Measurements from ENCODE around the gene ZFP2. TPM values are rescaled to one million over a fixed set of nuclear protein-coding genes. Genes with fewer than 3 reads are reported as not detected.
"Not testable (repeated sequence)": the region's sequence is repeated elsewhere in the genome, so short reads cannot be mapped to it uniquely, and the experiment has no call there.

ZFP2 gene
- total RNA-seq: under 1 TPM; 0.58 to 0.86 TPM

- Mint-ChIP-seq H3K27me3 (ENCODE audit: low read depth) (no peaks in the 10 kb centered on the region), H3K4me3 (peak within 1 kb of the TSS; percentile 85 to 86), H3K4me1 (ENCODE audit: low read depth) (peaks cover 3% of the 10 kb centered on the region), H3K36me3 (ENCODE audit: insufficient read depth in 2 of 2) (peaks cover 4 to 16% of the 10 kb centered on the region in 2 donors), H3K27ac (peak within 1 kb of the TSS; percentile 54), H3K9me3 (peaks cover 4 to 15% of the 10 kb centered on the region in 2 donors)
- DNase-seq (peak; percentile 51 to 54), ATAC-seq (replicated peaks in 1 of 2) (peak; percentile 90 to 92)
Observed at GRCh38 chr5:178895615-178896571, at the start of gene ZFP2. TSS of gene ZFP2 (plus strand) at chr5:178895913. CDS start at chr5:178931314, 35,401 bp downstream.

- no peak overlapping the region for H3K4me3 Mint-ChIP-seq
- DNase-seq: no peak
- no peaks in the 10 kb centered on the region for H3K9me3 Mint-ChIP-seq
- no peaks in the 10 kb centered on the region for H3K36me3 Mint-ChIP-seq (ENCODE audit: insufficient read depth in 2 of 2)
- H3K4me1 Mint-ChIP-seq (ENCODE audit: low read depth): no peaks in the 10 kb centered on the region
- peaks cover 8% of the 10 kb centered on the region for H3K27me3 Mint-ChIP-seq (ENCODE audit: low read depth)
- no peak for ATAC-seq (replicated peaks in 1 of 2)
- no peak overlapping the region for H3K27ac Mint-ChIP-seq
Observed at GRCh38 chr5:178849316-178849715, 46.4 kb upstream of the ZFP2 start.

GRCh38 chr5:178851951-178852350, 43.8 kb upstream of the ZFP2 start:
- Mint-ChIP-seq H3K27me3 (ENCODE audit: low read depth) (peaks cover 18% of the 10 kb centered on the region), H3K36me3 (ENCODE audit: insufficient read depth in 2 of 2) (no peaks in the 10 kb centered on the region), H3K4me3 (no peak overlapping the region), H3K4me1 (ENCODE audit: low read depth) (no peaks in the 10 kb centered on the region), H3K9me3 (no peaks in the 10 kb centered on the region), H3K27ac (no peak overlapping the region)
- DNase-seq: no peak
- ATAC-seq (replicated peaks in 1 of 2): no peak

DNA sequence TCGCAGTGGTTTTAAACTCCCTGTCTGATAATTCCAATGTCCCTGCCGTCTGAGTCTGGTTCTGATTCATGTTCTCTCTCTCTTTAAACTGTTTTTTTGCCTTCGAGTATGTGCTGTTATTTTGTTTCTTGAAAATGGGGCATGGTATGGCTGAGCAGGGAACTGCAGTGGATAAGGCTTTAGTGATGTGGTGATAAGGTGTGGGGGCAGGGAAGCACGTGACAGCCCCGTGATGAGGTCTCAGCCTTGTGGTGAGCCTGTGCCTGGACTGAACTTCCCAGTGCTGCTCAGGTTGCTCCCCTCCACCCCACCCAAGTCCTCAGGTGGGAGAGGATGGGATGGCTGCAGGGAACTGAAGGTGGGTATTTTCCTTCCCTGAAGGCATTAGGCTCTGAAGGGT, 41.4 kb upstream of the ZFP2 start:
- H3K4me3 Mint-ChIP-seq: no peak overlapping the region
- H3K4me1 Mint-ChIP-seq (ENCODE audit: low read depth): peaks cover 5% of the 10 kb centered on the region
- ATAC-seq (replicated peaks in 1 of 2) (no peak), DNase-seq (no peak)
- H3K27me3 Mint-ChIP-seq (ENCODE audit: low read depth): peaks cover 11% of the 10 kb centered on the region
- H3K9me3 Mint-ChIP-seq: no peaks in the 10 kb centered on the region
- peaks cover 3% of the 10 kb centered on the region in 2 donors for H3K36me3 Mint-ChIP-seq (ENCODE audit: insufficient read depth in 2 of 2)
- H3K27ac Mint-ChIP-seq: no peak overlapping the region

GRCh38 chr5:178859625-178860521, 35.8 kb upstream of the ZFP2 start, which contains the start of gene ZNF354B:
TSS of gene ZNF354B (plus strand) at chr5:178859953. CDS start at chr5:178861048, 1,095 bp downstream.
- ATAC-seq (replicated peaks in 1 of 2) (peak; percentile 98 to 99), DNase-seq (peak; percentile 86 to 89)
- Mint-ChIP-seq H3K4me3 (peak within 1 kb of the TSS; percentile 96 to 97), H3K27me3 (ENCODE audit: low read depth) (peaks cover 6% of the 10 kb centered on the region), H3K4me1 (ENCODE audit: low read depth) (peaks cover 29% of the 10 kb centered on the region), H3K27ac (peak within 1 kb of the TSS; percentile 81), H3K36me3 (ENCODE audit: insufficient read depth in 2 of 2) (peaks cover 11 to 18% of the 10 kb centered on the region in 2 donors), H3K9me3 (no peaks in the 10 kb centered on the region)

GRCh38 chr5:178860615-178861014, 35.1 kb upstream of the ZFP2 start:
- H3K9me3 Mint-ChIP-seq; H3K27me3 Mint-ChIP-seq (ENCODE audit: low read depth); DNase-seq; H3K27ac Mint-ChIP-seq; H3K4me3 Mint-ChIP-seq; ATAC-seq (replicated peaks in 1 of 2): not testable (repeated sequence)
- Mint-ChIP-seq H3K36me3 (ENCODE audit: insufficient read depth in 2 of 2) (peaks cover 11 to 23% of the 10 kb centered on the region in 2 donors), H3K4me1 (ENCODE audit: low read depth) (peaks cover 29% of the 10 kb centered on the region)

GRCh38 chr5:178861627-178862026, 34.1 kb upstream of the ZFP2 start:
- Mint-ChIP-seq H3K4me1 (ENCODE audit: low read depth) (peaks cover 29% of the 10 kb centered on the region), H3K36me3 (ENCODE audit: insufficient read depth in 2 of 2) (peaks cover 17 to 33% of the 10 kb centered on the region in 2 donors), H3K27ac (no peak overlapping the region), H3K4me3 (peak overlapping the region; percentile 63 to 78), H3K9me3 (no peaks in the 10 kb centered on the region), H3K27me3 (ENCODE audit: low read depth) (no peaks in the 10 kb centered on the region)
- ATAC-seq (replicated peaks in 1 of 2): no peak
- no peak for DNase-seq

- ATAC-seq (replicated peaks in 1 of 2) (no peak), DNase-seq (no peak)
- H3K36me3 Mint-ChIP-seq (ENCODE audit: insufficient read depth in 2 of 2): peaks cover 46 to 66% of the 10 kb centered on the region in 2 donors
- peaks cover 11 to 12% of the 10 kb centered on the region in 2 donors for H3K9me3 Mint-ChIP-seq
- H3K4me3 Mint-ChIP-seq: no peak overlapping the region
- peaks cover 10% of the 10 kb centered on the region for H3K4me1 Mint-ChIP-seq (ENCODE audit: low read depth)
- no peaks in the 10 kb centered on the region for H3K27me3 Mint-ChIP-seq (ENCODE audit: low read depth)
- H3K27ac Mint-ChIP-seq: no peak overlapping the region
Observed at GRCh38 chr5:178866946-178867345, 28.8 kb upstream of the ZFP2 start.

- peaks cover 63 to 86% of the 10 kb centered on the region in 2 donors for H3K36me3 Mint-ChIP-seq (ENCODE audit: insufficient read depth in 2 of 2)
- no peaks in the 10 kb centered on the region for H3K4me1 Mint-ChIP-seq (ENCODE audit: low read depth)
- no peak overlapping the region for H3K27ac Mint-ChIP-seq
- ATAC-seq (replicated peaks in 1 of 2) (no peak), DNase-seq (no peak)
- H3K27me3 Mint-ChIP-seq (ENCODE audit: low read depth): no peaks in the 10 kb centered on the region
- H3K4me3 Mint-ChIP-seq: no peak overlapping the region
- H3K9me3 Mint-ChIP-seq: peaks cover 21 to 28% of the 10 kb centered on the region in 2 donors
Observed at GRCh38 chr5:178869577-178869976, 26.1 kb upstream of the ZFP2 start.

GRCh38 chr5:178870411-178870810, 25.3 kb upstream of the ZFP2 start:
- no peak overlapping the region for H3K4me3 Mint-ChIP-seq
- H3K4me1 Mint-ChIP-seq (ENCODE audit: low read depth): no peaks in the 10 kb centered on the region
- H3K9me3 Mint-ChIP-seq: peaks cover 26 to 33% of the 10 kb centered on the region in 2 donors
- no peak overlapping the region for H3K27ac Mint-ChIP-seq
- no peaks in the 10 kb centered on the region for H3K27me3 Mint-ChIP-seq (ENCODE audit: low read depth)
- H3K36me3 Mint-ChIP-seq (ENCODE audit: insufficient read depth in 2 of 2): peaks cover 71 to 89% of the 10 kb centered on the region in 2 donors
- ATAC-seq (replicated peaks in 1 of 2) (no peak), DNase-seq (no peak)

DNA sequence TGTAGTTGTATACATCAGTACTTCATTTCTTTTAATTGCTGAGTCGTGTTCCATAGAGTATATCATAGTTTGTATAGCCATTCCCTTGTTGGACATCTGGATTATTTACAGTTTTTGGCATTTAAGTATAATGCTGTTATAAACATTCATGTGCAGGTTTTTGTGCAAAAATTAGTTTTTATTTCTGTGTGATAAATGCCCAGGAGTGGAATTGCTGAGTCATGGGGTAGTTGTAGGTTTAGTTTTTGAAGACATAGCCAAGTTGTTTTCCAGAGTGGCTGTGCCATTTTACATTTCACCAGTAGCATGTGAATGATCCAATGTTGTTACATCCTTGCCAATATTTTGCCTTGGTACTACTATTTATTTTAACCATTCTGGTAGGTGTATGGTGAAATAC, 23.4 kb upstream of the ZFP2 start:
- peaks cover 30 to 44% of the 10 kb centered on the region in 2 donors for H3K9me3 Mint-ChIP-seq
- ATAC-seq (replicated peaks in 1 of 2): no peak
- H3K27me3 Mint-ChIP-seq (ENCODE audit: low read depth): no peaks in the 10 kb centered on the region
- DNase-seq: no peak
- peaks cover 74 to 89% of the 10 kb centered on the region in 2 donors for H3K36me3 Mint-ChIP-seq (ENCODE audit: insufficient read depth in 2 of 2)
- no peak overlapping the region for H3K4me3 Mint-ChIP-seq
- H3K4me1 Mint-ChIP-seq (ENCODE audit: low read depth): no peaks in the 10 kb centered on the region
- H3K27ac Mint-ChIP-seq: no peak overlapping the region

DNA sequence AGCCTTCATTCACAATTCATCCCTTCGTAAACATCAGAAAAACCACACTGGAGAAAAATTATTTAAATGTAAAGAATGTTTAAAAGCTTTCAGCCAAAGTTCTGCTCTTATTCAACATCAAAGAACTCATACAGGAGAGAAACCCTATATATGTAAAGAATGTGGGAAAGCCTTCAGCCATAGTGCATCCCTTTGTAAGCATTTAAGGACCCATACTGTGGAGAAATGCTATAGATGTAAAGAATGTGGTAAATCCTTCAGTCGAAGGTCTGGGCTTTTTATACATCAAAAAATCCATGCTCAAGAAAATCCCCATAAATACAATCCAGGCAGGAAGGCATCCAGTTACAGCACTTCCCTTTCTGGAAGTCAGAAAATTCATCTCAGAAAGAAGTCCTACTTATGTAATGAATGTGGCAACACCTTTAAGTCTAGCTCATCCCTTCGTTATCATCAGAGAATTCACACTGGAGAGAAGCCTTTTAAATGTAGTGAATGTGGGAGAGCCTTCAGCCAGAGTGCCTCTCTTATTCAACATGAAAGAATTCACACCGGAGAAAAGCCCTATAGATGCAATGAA, 12.5 kb upstream of the ZFP2 start:
- Mint-ChIP-seq H3K36me3 (ENCODE audit: insufficient read depth in 2 of 2) (peaks cover 45 to 81% of the 10 kb centered on the region in 2 donors), H3K9me3 (peaks cover 28 to 31% of the 10 kb centered on the region in 2 donors)
- H3K27me3 Mint-ChIP-seq (ENCODE audit: low read depth); H3K27ac Mint-ChIP-seq; H3K4me1 Mint-ChIP-seq (ENCODE audit: low read depth); DNase-seq; H3K4me3 Mint-ChIP-seq; ATAC-seq (replicated peaks in 1 of 2): not testable (repeated sequence)
